NT2/D1 (cell line): ENCODE data around the gene VWCE.

Experiments
- SUZ12 ChIP-seq: IDR thresholded peaks from 2 replicates; pipeline ENCODE4 v1.6.1; 2011; ENCODE audit not compliant: insufficient read length, insufficient read depth; ENCODE audit errors: extremely low read depth
- YY1 ChIP-seq: IDR thresholded peaks from 2 replicates; pipeline ENCODE4 v1.6.1; 2011; ENCODE audit not compliant: insufficient read length, insufficient read depth
- ZNF274 ChIP-seq: IDR thresholded peaks from 2 replicates; pipeline ENCODE4 v1.6.1; 2011; ENCODE audit warnings: mild to moderate bottlenecking, low read depth, low read length

GRCh38 chr11:61332797-61333549, 37.9 kb upstream of the VWCE start, which contains the start of the genes DDB1 and TKFC:
- TF ChIP-seq YY1 (no peak), ZNF274 (no peak), SUZ12 (no peak)
